Measurements from ENCODE around the gene NHLH2. TPM values are rescaled to one million over a fixed set of nuclear protein-coding genes. Genes with fewer than 3 reads are reported as not detected.

The NHLH2 gene
- 1.6 to 2.0 TPM (median 1.9 TPM) in 3 replicates for total RNA-seq

DNA sequence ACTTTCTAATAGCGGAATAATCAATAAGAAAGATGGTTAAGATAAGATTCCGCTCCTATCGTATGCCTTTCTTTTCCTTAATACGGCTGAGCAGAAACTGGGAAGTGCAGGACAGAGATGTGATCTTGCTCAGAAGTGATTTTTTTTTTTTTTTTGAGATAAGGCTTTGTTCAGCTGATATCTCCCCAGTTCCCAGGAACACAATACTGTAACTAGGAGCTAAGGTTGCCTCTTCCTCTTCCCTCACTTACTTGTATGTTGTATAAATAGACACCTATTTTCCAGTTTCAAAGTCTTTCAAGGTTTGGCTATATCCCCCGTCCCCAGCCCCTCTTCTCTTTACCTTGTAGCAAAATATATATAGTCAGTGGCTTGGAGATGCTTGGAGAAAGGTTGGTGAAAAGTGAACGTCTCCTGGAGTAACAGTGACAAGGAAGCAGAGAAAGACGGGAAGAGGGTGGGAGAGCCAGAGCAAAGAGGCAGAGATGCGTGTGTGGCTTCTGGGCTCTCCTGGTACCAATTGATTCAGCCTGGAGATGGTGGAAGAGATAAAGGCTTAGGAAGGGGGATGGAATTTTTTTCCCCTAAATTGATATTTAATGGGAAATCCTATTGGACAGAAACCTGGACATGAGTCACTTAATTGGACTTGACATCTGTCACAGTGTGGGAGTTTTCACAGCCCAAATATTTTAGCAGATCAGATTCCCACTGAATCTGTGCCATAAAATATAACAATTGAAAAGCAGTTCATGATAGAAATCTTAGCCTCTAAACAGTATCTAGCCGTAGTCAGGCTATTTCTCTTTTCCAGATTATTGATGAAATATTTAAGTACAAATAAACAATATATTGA, at the start of gene NHLH2:
NHLH2 (minus strand) TSS at position 522 of the 856 bp plus-strand sequence. CDS start 2,754 bp downstream, outside the sequence.
- no peak for DNase-seq (ENCODE audit: low spot score in 2 of 2, unreplicated experiment in 2 of 2)
- H3K36me3 Mint-ChIP-seq: no peaks in the 10 kb centered on the region
- no peaks in the 10 kb centered on the region for H3K9me3 Mint-ChIP-seq
- peak within 1 kb of the TSS; percentile 76 for H3K4me3 Mint-ChIP-seq
- peaks cover 26% of the 10 kb centered on the region for H3K4me1 Mint-ChIP-seq
- TF ChIP-seq CTCF (IDR thresholded peaks at IDR 0.05; ENCODE audit: unreplicated experiment): no peak
- peaks cover 68% of the 10 kb centered on the region for H3K27me3 Mint-ChIP-seq (ENCODE audit: low read depth)
- no peak within 1 kb of the TSS for H3K27ac Mint-ChIP-seq

DNA sequence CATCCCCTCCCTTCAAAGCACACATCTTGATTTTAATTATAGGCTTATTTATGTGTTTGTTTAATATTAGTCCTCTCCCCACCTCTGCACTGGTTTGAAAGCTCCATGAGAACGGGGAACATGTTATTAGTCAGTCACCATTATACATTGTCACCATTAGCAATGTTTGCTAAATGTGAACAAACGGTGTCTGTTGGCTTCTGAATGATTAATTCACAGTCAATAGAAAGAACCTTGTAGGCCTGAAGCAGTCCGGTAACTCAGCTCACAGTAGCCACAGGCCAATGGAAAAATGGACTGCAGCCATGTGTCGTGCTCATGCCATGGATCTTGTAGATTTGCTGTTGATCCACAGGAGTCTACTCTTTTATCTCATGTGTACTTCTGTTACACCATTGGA, 49.7 kb upstream of the NHLH2 start:
- Mint-ChIP-seq H3K4me1 (no peaks in the 10 kb centered on the region), H3K9me3 (no peaks in the 10 kb centered on the region), H3K27ac (no peak overlapping the region), H3K27me3 (ENCODE audit: low read depth) (no peaks in the 10 kb centered on the region), H3K36me3 (no peaks in the 10 kb centered on the region), H3K4me3 (no peak overlapping the region)
- DNase-seq (ENCODE audit: low spot score in 2 of 2, unreplicated experiment in 2 of 2): no peak
- TF ChIP-seq CTCF (IDR thresholded peaks at IDR 0.05; ENCODE audit: unreplicated experiment): no peak

DNA sequence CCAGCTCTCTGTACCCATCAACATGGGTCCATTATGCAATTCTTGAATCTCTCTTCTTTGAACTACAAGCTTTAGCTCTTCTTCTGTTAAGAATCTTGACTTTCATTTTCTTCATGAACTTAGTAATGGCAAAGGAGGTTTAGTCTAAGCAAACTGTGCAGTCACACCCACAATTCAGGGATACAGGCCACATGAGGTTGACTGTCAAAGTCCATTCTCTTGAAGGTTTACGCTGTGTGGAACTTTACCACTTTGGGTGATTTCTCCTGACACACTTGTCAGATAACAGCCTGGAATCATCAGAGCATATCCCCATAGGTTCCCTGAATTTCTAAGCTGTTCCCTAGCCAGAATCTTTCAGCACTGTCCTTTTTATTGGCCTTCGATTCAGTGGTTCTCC, 48.0 kb upstream of the NHLH2 start:
- Mint-ChIP-seq H3K27me3 (ENCODE audit: low read depth) (no peaks in the 10 kb centered on the region), H3K36me3 (no peaks in the 10 kb centered on the region), H3K4me1 (peaks cover under 1% of the 10 kb centered on the region), H3K9me3 (no peaks in the 10 kb centered on the region), H3K27ac (no peak overlapping the region), H3K4me3 (no peak overlapping the region)
- DNase-seq (ENCODE audit: low spot score in 2 of 2, unreplicated experiment in 2 of 2): no peak
- no peak for TF ChIP-seq CTCF (IDR thresholded peaks at IDR 0.05; ENCODE audit: unreplicated experiment)

- Mint-ChIP-seq H3K36me3 (no peaks in the 10 kb centered on the region), H3K4me3 (no peak overlapping the region), H3K27me3 (ENCODE audit: low read depth) (no peaks in the 10 kb centered on the region), H3K9me3 (no peaks in the 10 kb centered on the region), H3K27ac (no peak overlapping the region), H3K4me1 (peaks cover 22% of the 10 kb centered on the region)
- TF ChIP-seq CTCF (IDR thresholded peaks at IDR 0.05; ENCODE audit: unreplicated experiment): no peak
- DNase-seq (ENCODE audit: low spot score in 2 of 2, unreplicated experiment in 2 of 2): no peak
Observed at GRCh38 chr1:115882913-115883902, 42.3 kb upstream of the NHLH2 start.

- no peak for TF ChIP-seq CTCF (IDR thresholded peaks at IDR 0.05; ENCODE audit: unreplicated experiment)
- H3K9me3 Mint-ChIP-seq: no peaks in the 10 kb centered on the region
- no peak overlapping the region for H3K27ac Mint-ChIP-seq
Observed at GRCh38 chr1:115880981-115881672, 40.2 kb upstream of the NHLH2 start.

More at GRCh38 chr1:115880981-115881672, 40.2 kb upstream of the NHLH2 start:
- Mint-ChIP-seq H3K4me3 (no peak overlapping the region), H3K4me1 (peaks cover 40% of the 10 kb centered on the region), H3K36me3 (no peaks in the 10 kb centered on the region), H3K27me3 (ENCODE audit: low read depth) (no peaks in the 10 kb centered on the region)
- DNase-seq (ENCODE audit: low spot score in 2 of 2, unreplicated experiment in 2 of 2): no peak
